Activated T-helper 17 cell treated with anti-CD3 and anti-CD28 coated beads, Interleukin-2, amount 50 U/mL, for 72 hours (primary cell): ENCODE data around the gene KCNJ1. TPM values are rescaled to one million over a fixed set of nuclear protein-coding genes. Genes with fewer than 3 reads are reported as not detected.
A peak's percentile ranks its signal among the peaks of the same experiment; 100 is the strongest.

Source experiments
- ATAC-seq: fragments of 150-1000 bp; cut with Tn5 transposase; replicated peaks from 2 replicates; pipeline ENCODE4 v1.10.0; 2021; ENCODE audit warnings: mild to moderate bottlenecking, moderate library complexity
- H3K27ac Mint-ChIP-seq: one replicate; pipeline ENCODE4 v1.8.0; 2022; ENCODE audit warnings: mixed read lengths
- H3K27me3 Mint-ChIP-seq: one replicate; pipeline ENCODE4 v1.8.0; 2022; ENCODE audit warnings: mixed read lengths
- H3K36me3 Mint-ChIP-seq: one replicate; pipeline ENCODE4 v1.8.0; 2022; ENCODE audit warnings: low read depth, mild to moderate bottlenecking, mixed read lengths
- H3K4me1 Mint-ChIP-seq: one replicate; pipeline ENCODE4 v1.8.0; 2022; ENCODE audit warnings: mixed read lengths
- H3K4me3 Mint-ChIP-seq: one replicate; pipeline ENCODE4 v1.8.0; 2022; ENCODE audit warnings: mild to moderate bottlenecking, mixed read lengths
- H3K9me3 Mint-ChIP-seq: one replicate; pipeline ENCODE4 v1.8.0; 2022; ENCODE audit warnings: mixed read lengths
- total RNA-seq, 2 donors: library from RNA; stranded (reverse); gene quantifications; one replicate each; pipeline ENCODE4 v1.2.3, GENCODE V29; 2022

The KCNJ1 gene
- not detected for total RNA-seq

- H3K4me3 Mint-ChIP-seq: no peak within 1 kb of the TSS
- no peaks in the 10 kb centered on the region for H3K36me3 Mint-ChIP-seq
- H3K27me3 Mint-ChIP-seq: no peaks in the 10 kb centered on the region
- H3K27ac Mint-ChIP-seq: no peak within 1 kb of the TSS
- H3K4me1 Mint-ChIP-seq: no peaks in the 10 kb centered on the region
- peak; percentile 19 for ATAC-seq
- no peaks in the 10 kb centered on the region for H3K9me3 Mint-ChIP-seq
These were observed at the start of gene KCNJ1 for GRCh38 chr11:128867277-128867676. Gene KCNJ1 (minus strand): TSS chr11:128867296. CDS start chr11:128840243, 27,053 bp downstream.

GRCh38 chr11:128916681-128917080 is 49.6 kb upstream of the KCNJ1 start:
- Mint-ChIP-seq H3K36me3 (no peaks in the 10 kb centered on the region), H3K4me1 (no peaks in the 10 kb centered on the region), H3K27ac (no peak overlapping the region), H3K27me3 (peaks cover 26% of the 10 kb centered on the region), H3K4me3 (no peak overlapping the region), H3K9me3 (no peaks in the 10 kb centered on the region)
- ATAC-seq: no peak

- Mint-ChIP-seq H3K4me1 (no peaks in the 10 kb centered on the region), H3K36me3 (no peaks in the 10 kb centered on the region), H3K27ac (no peak overlapping the region), H3K4me3 (no peak overlapping the region), H3K27me3 (peaks cover 24% of the 10 kb centered on the region), H3K9me3 (no peaks in the 10 kb centered on the region)
- ATAC-seq: no peak
These were observed 49.0 kb upstream of the KCNJ1 start for GRCh38 chr11:128916037-128916572.

GRCh38 chr11:128915149-128915521 is 48.0 kb upstream of the KCNJ1 start:
- H3K27me3 Mint-ChIP-seq: peaks cover 18% of the 10 kb centered on the region
- H3K9me3 Mint-ChIP-seq: no peaks in the 10 kb centered on the region
- no peaks in the 10 kb centered on the region for H3K36me3 Mint-ChIP-seq
- ATAC-seq: no peak
- no peaks in the 10 kb centered on the region for H3K4me1 Mint-ChIP-seq
- no peak overlapping the region for H3K4me3 Mint-ChIP-seq
- H3K27ac Mint-ChIP-seq: no peak overlapping the region

- no peaks in the 10 kb centered on the region for H3K4me1 Mint-ChIP-seq
- no peaks in the 10 kb centered on the region for H3K36me3 Mint-ChIP-seq
- H3K27ac Mint-ChIP-seq: no peak overlapping the region
- H3K27me3 Mint-ChIP-seq: peaks cover 16% of the 10 kb centered on the region
- no peaks in the 10 kb centered on the region for H3K9me3 Mint-ChIP-seq
- no peak overlapping the region for H3K4me3 Mint-ChIP-seq
- ATAC-seq: no peak
These were observed 47.4 kb upstream of the KCNJ1 start for GRCh38 chr11:128914216-128915148.

- H3K36me3 Mint-ChIP-seq: no peaks in the 10 kb centered on the region
- no peak for ATAC-seq
- H3K9me3 Mint-ChIP-seq: no peaks in the 10 kb centered on the region
- H3K27me3 Mint-ChIP-seq: peaks cover 16% of the 10 kb centered on the region
- H3K4me1 Mint-ChIP-seq: no peaks in the 10 kb centered on the region
- H3K4me3 Mint-ChIP-seq: no peak overlapping the region
- no peak overlapping the region for H3K27ac Mint-ChIP-seq
These were observed 46.7 kb upstream of the KCNJ1 start for GRCh38 chr11:128913806-128914205.

GRCh38 chr11:128911701-128912100 is 44.6 kb upstream of the KCNJ1 start:
- no peaks in the 10 kb centered on the region for H3K4me1 Mint-ChIP-seq

GRCh38 chr11:128911239-128911638 is 44.1 kb upstream of the KCNJ1 start:
- Mint-ChIP-seq H3K36me3 (no peaks in the 10 kb centered on the region), H3K9me3 (no peaks in the 10 kb centered on the region), H3K27ac (no peak overlapping the region), H3K4me3 (no peak overlapping the region), H3K4me1 (peaks cover under 1% of the 10 kb centered on the region), H3K27me3 (peaks cover 15% of the 10 kb centered on the region)
- no peak for ATAC-seq

More at GRCh38 chr11:128911701-128912100, 44.6 kb upstream of the KCNJ1 start:
- no peaks in the 10 kb centered on the region for H3K9me3 Mint-ChIP-seq
- H3K4me3 Mint-ChIP-seq: no peak overlapping the region
- H3K36me3 Mint-ChIP-seq: no peaks in the 10 kb centered on the region
- ATAC-seq: no peak
- no peak overlapping the region for H3K27ac Mint-ChIP-seq
- peaks cover 16% of the 10 kb centered on the region for H3K27me3 Mint-ChIP-seq

- Mint-ChIP-seq H3K36me3 (no peaks in the 10 kb centered on the region), H3K4me1 (peaks cover 5% of the 10 kb centered on the region), H3K27me3 (peaks cover 9% of the 10 kb centered on the region), H3K4me3 (no peak overlapping the region), H3K27ac (no peak overlapping the region), H3K9me3 (no peaks in the 10 kb centered on the region)
- ATAC-seq: no peak
These were observed 43.5 kb upstream of the KCNJ1 start for GRCh38 chr11:128910576-128910975.

GRCh38 chr11:128909438-128910125 is 42.5 kb upstream of the KCNJ1 start:
- no peaks in the 10 kb centered on the region for H3K9me3 Mint-ChIP-seq
- no peak for ATAC-seq
- no peak overlapping the region for H3K4me3 Mint-ChIP-seq
- no peak overlapping the region for H3K27ac Mint-ChIP-seq
- H3K36me3 Mint-ChIP-seq: no peaks in the 10 kb centered on the region
- H3K27me3 Mint-ChIP-seq: peaks cover 4% of the 10 kb centered on the region
- H3K4me1 Mint-ChIP-seq: peaks cover 5% of the 10 kb centered on the region

- peaks cover 9% of the 10 kb centered on the region for H3K27me3 Mint-ChIP-seq
- no peak for ATAC-seq
- H3K4me3 Mint-ChIP-seq: no peak overlapping the region
- no peak overlapping the region for H3K27ac Mint-ChIP-seq
- no peaks in the 10 kb centered on the region for H3K9me3 Mint-ChIP-seq
- H3K36me3 Mint-ChIP-seq: no peaks in the 10 kb centered on the region
- H3K4me1 Mint-ChIP-seq: peaks cover 5% of the 10 kb centered on the region
These were observed 41.5 kb upstream of the KCNJ1 start for GRCh38 chr11:128908391-128909246.

- Mint-ChIP-seq H3K4me3 (no peak overlapping the region), H3K36me3 (no peaks in the 10 kb centered on the region), H3K27me3 (peaks cover 6% of the 10 kb centered on the region), H3K27ac (no peak overlapping the region), H3K9me3 (no peaks in the 10 kb centered on the region), H3K4me1 (peaks cover 5% of the 10 kb centered on the region)
- no peak for ATAC-seq
These were observed 40.5 kb upstream of the KCNJ1 start for GRCh38 chr11:128907585-128907984.

- H3K4me3 Mint-ChIP-seq: peak overlapping the region; percentile 78
- H3K27me3 Mint-ChIP-seq: peaks cover 6% of the 10 kb centered on the region
- H3K4me1 Mint-ChIP-seq: peaks cover 5% of the 10 kb centered on the region
- ATAC-seq: no peak
- H3K27ac Mint-ChIP-seq: peak overlapping the region; percentile 15
- H3K36me3 Mint-ChIP-seq: no peaks in the 10 kb centered on the region
- H3K9me3 Mint-ChIP-seq: no peaks in the 10 kb centered on the region
These were observed 39.3 kb upstream of the KCNJ1 start for GRCh38 chr11:128906185-128907050.
